Activated T-cell treated with anti-CD3 and anti-CD28 coated beads, Interleukin-2, amount 50 U/mL, for 72 hours (primary cell): Measurements from ENCODE around the gene SRPK1. TPM values are rescaled to one million over a fixed set of nuclear protein-coding genes. Genes with fewer than 3 reads are reported as not detected.

ENCODE experiments used
- ATAC-seq, 2 donors: fragments of 150-1000 bp; cut with Tn5 transposase; replicated peaks in 1 of 2; 2 replicates each; pipeline ENCODE4 v1.10.0; 2021; ENCODE audit warnings: moderate library complexity in 2 of 2, mild to moderate bottlenecking in 1 of 2
- DNase-seq, 2 donors: peaks; one replicate each; pipeline ENCODE4 v3.0.0; 2021 to 2022; ENCODE audit warnings: mixed read lengths in 1 of 2
- H3K27ac Mint-ChIP-seq: one replicate; pipeline ENCODE4 v1.8.0; 2022; ENCODE audit warnings: mild to moderate bottlenecking, moderate library complexity, mixed read lengths
- H3K27me3 Mint-ChIP-seq: one replicate; pipeline ENCODE4 v1.8.0; 2022; ENCODE audit warnings: low read depth, mixed read lengths
- H3K36me3 Mint-ChIP-seq, 2 donors: one replicate each; pipeline ENCODE4 v1.8.0; 2022; ENCODE audit warnings: mixed read lengths in 2 of 2, mild to moderate bottlenecking in 1 of 2; ENCODE audit not compliant: insufficient read depth in 2 of 2
- H3K4me1 Mint-ChIP-seq: one replicate; pipeline ENCODE4 v1.8.0; 2022; ENCODE audit warnings: low read depth, mixed read lengths
- H3K4me3 Mint-ChIP-seq, 2 donors: one replicate each; pipeline ENCODE4 v1.8.0; 2022; ENCODE audit warnings: mild to moderate bottlenecking in 2 of 2, mixed read lengths in 2 of 2, moderate library complexity in 2 of 2
- H3K9me3 Mint-ChIP-seq, 2 donors: one replicate each; pipeline ENCODE4 v1.8.0; 2022; ENCODE audit warnings: mixed read lengths in 2 of 2
- total RNA-seq, 2 donors: library from RNA; stranded (reverse); gene quantifications; one replicate each; pipeline ENCODE4 v1.2.3, GENCODE V29; 2022

SRPK1 gene
- total RNA-seq, 2 donors from 2014 or later: 98.3 to 99.7 TPM

GRCh38 chr6:35795453-35796071, 125.3 kb downstream of the SRPK1 start:
- H3K27ac Mint-ChIP-seq: no peak overlapping the region
- H3K4me3 Mint-ChIP-seq: no peak overlapping the region
- ATAC-seq (peak in 1 of 2 donors; percentile 13), DNase-seq (no peak)
- H3K9me3 Mint-ChIP-seq: no peaks in the 10 kb centered on the region
- no peaks in the 10 kb centered on the region for H3K4me1 Mint-ChIP-seq
- peaks cover 13% of the 10 kb centered on the region for H3K27me3 Mint-ChIP-seq
- no peaks in the 10 kb centered on the region for H3K36me3 Mint-ChIP-seq

GRCh38 chr6:35794536-35795452, 126.1 kb downstream of the SRPK1 start:
- no peak for DNase-seq
- Mint-ChIP-seq H3K4me1 (no peaks in the 10 kb centered on the region), H3K9me3 (no peaks in the 10 kb centered on the region), H3K27ac (no peak overlapping the region), H3K36me3 (no peaks in the 10 kb centered on the region), H3K4me3 (no peak overlapping the region), H3K27me3 (peaks cover 19% of the 10 kb centered on the region)
- ATAC-seq: no peak

GRCh38 chr6:35790683-35791082, 130.2 kb downstream of the SRPK1 start:
- Mint-ChIP-seq H3K36me3 (no peaks in the 10 kb centered on the region), H3K27me3 (peaks cover 44% of the 10 kb centered on the region), H3K27ac (no peak overlapping the region), H3K4me1 (no peaks in the 10 kb centered on the region), H3K9me3 (no peaks in the 10 kb centered on the region), H3K4me3 (no peak overlapping the region)
- DNase-seq (no peak), ATAC-seq (no peak)

GRCh38 chr6:35788423-35788982, 132.4 kb downstream of the SRPK1 start:
- Mint-ChIP-seq H3K27me3 (peaks cover 51% of the 10 kb centered on the region), H3K36me3 (no peaks in the 10 kb centered on the region), H3K9me3 (no peaks in the 10 kb centered on the region), H3K4me3 (no peak overlapping the region), H3K4me1 (no peaks in the 10 kb centered on the region), H3K27ac (no peak overlapping the region)
- ATAC-seq: no peak
- DNase-seq: no peak

- Mint-ChIP-seq H3K4me3 (no peak overlapping the region), H3K4me1 (no peaks in the 10 kb centered on the region), H3K27me3 (peaks cover 52% of the 10 kb centered on the region), H3K36me3 (no peaks in the 10 kb centered on the region), H3K27ac (no peak overlapping the region), H3K9me3 (no peaks in the 10 kb centered on the region)
- no peak for ATAC-seq
- DNase-seq: no peak
Observed at GRCh38 chr6:35787266-35788218, 133.4 kb downstream of the SRPK1 start.

- Mint-ChIP-seq H3K36me3 (no peaks in the 10 kb centered on the region), H3K4me3 (no peak overlapping the region), H3K27ac (no peak overlapping the region), H3K27me3 (peaks cover 59% of the 10 kb centered on the region), H3K4me1 (no peaks in the 10 kb centered on the region), H3K9me3 (no peaks in the 10 kb centered on the region)
- ATAC-seq (no peak), DNase-seq (no peak)
Observed at GRCh38 chr6:35786810-35787209, 134.1 kb downstream of the SRPK1 start.

GRCh38 chr6:35786272-35786671, 134.6 kb downstream of the SRPK1 start:
- ATAC-seq (no peak), DNase-seq (no peak)
- no peaks in the 10 kb centered on the region for H3K9me3 Mint-ChIP-seq
- no peaks in the 10 kb centered on the region for H3K36me3 Mint-ChIP-seq
- no peak overlapping the region for H3K4me3 Mint-ChIP-seq
- H3K27ac Mint-ChIP-seq: no peak overlapping the region
- H3K4me1 Mint-ChIP-seq: no peaks in the 10 kb centered on the region
- H3K27me3 Mint-ChIP-seq: peaks cover 61% of the 10 kb centered on the region

- ATAC-seq (no peak), DNase-seq (no peak)
- Mint-ChIP-seq H3K27ac (no peak overlapping the region), H3K27me3 (peaks cover 46% of the 10 kb centered on the region), H3K4me3 (no peak overlapping the region), H3K9me3 (no peaks in the 10 kb centered on the region), H3K36me3 (no peaks in the 10 kb centered on the region), H3K4me1 (no peaks in the 10 kb centered on the region)
Observed at GRCh38 chr6:35784200-35784599, 136.7 kb downstream of the SRPK1 start.

Other genes with a start within 250 kb of the SRPK1 start
- gene FKBP5, start 232.2 kb downstream of the SRPK1 start, total RNA-seq: 100 to 1,000 TPM; 106 to 120 TPM
- 1 to 10 TPM; 4.5 to 5.2 TPM for gene ARMC12, start 184.1 kb downstream of the SRPK1 start, total RNA-seq
- gene CLPSL2, start 144.5 kb downstream of the SRPK1 start, total RNA-seq: not detected
- gene CLPSL1, start 140.1 kb downstream of the SRPK1 start, total RNA-seq: not detected
- not detected for gene CLPS, start 123.8 kb downstream of the SRPK1 start, total RNA-seq
- gene LHFPL5, start 115.7 kb downstream of the SRPK1 start, total RNA-seq: not detected
- under 1 TPM in 1 of 2 donors, not detected in 1; 0.44 TPM for gene SLC26A8, start 103.5 kb upstream of the SRPK1 start, total RNA-seq
- gene MAPK14, start 106.7 kb upstream of the SRPK1 start, total RNA-seq: 10 to 100 TPM; 53.0 to 63.4 TPM
- gene MAPK13, start 209.4 kb upstream of the SRPK1 start, total RNA-seq: 10 to 100 TPM; 50.7 to 68.2 TPM